HEK293 (cell line): ENCODE data around the gene C1orf167.

ENCODE experiments used
- GLI2 ChIP-seq: fragments of 450-650 bp; formaldehyde crosslinking; IDR thresholded peaks from 2 replicates; pipeline ENCODE4; 2017; ENCODE audit warnings: missing biosample characterization, missing genetic modification characterization, low read depth, borderline replicate concordance
- KLF1 ChIP-seq: fragments of 450-650 bp; formaldehyde crosslinking; IDR thresholded peaks from 2 replicates; pipeline ENCODE4 v1.5.1; 2016; ENCODE audit warnings: missing biosample characterization, missing genetic modification characterization
- KLF10 ChIP-seq: fragments of 450-650 bp; IDR thresholded peaks from 2 replicates; pipeline ENCODE4 v1.5.1; 2018; ENCODE audit warnings: missing biosample characterization, mild to moderate bottlenecking, missing genetic modification characterization
- PRDM10 ChIP-seq: fragments of 450-650 bp; formaldehyde crosslinking; IDR thresholded peaks from 2 replicates; pipeline ENCODE4 v1.5.1; 2016; ENCODE audit warnings: missing biosample characterization, missing genetic modification characterization
- PRDM2 ChIP-seq: fragments of 450-650 bp; formaldehyde crosslinking; IDR thresholded peaks from 2 replicates; pipeline ENCODE4 v1.5.1; 2016; ENCODE audit warnings: missing biosample characterization, missing genetic modification characterization, borderline replicate concordance
- PRDM6 ChIP-seq: fragments of 450-650 bp; formaldehyde crosslinking; IDR thresholded peaks from 2 replicates; pipeline ENCODE4 v1.5.1; 2017; ENCODE audit warnings: missing biosample characterization, missing genetic modification characterization
- REST ChIP-seq: fragments of 450-650 bp; formaldehyde crosslinking; IDR thresholded peaks from 2 replicates; pipeline ENCODE4 v1.5.1; 2016; ENCODE audit warnings: missing biosample characterization, missing genetic modification characterization
- SP7 ChIP-seq: fragments of 450-650 bp; formaldehyde crosslinking; IDR thresholded peaks from 2 replicates; pipeline ENCODE4 v1.5.1; 2016; ENCODE audit warnings: missing biosample characterization, missing genetic modification characterization
- ZBTB20 ChIP-seq: fragments of 450-650 bp; formaldehyde crosslinking; IDR thresholded peaks from 2 replicates; pipeline ENCODE4 v1.5.1; 2016; ENCODE audit warnings: missing biosample characterization, missing genetic modification characterization
- ZBTB26 ChIP-seq: fragments of 450-650 bp; formaldehyde crosslinking; optimal IDR thresholded peaks from 2 replicates; pipeline ENCODE3; 2016; ENCODE audit warnings: missing biosample characterization, mild to moderate bottlenecking, missing genetic modification characterization
- ZFP3 ChIP-seq: fragments of 450-650 bp; formaldehyde crosslinking; IDR thresholded peaks from 2 replicates; pipeline ENCODE4 v1.5.1; 2016; ENCODE audit warnings: low read depth, missing biosample characterization, missing genetic modification characterization
- ZNF112 ChIP-seq: fragments of 450-650 bp; formaldehyde crosslinking; IDR thresholded peaks from 2 replicates; pipeline ENCODE4 v1.5.0; 2017; ENCODE audit warnings: missing biosample characterization, missing genetic modification characterization
- ZNF398 ChIP-seq: fragments of 450-650 bp; formaldehyde crosslinking; IDR thresholded peaks from 2 replicates; pipeline ENCODE4 v1.5.1; 2017; ENCODE audit warnings: missing biosample characterization, missing genetic modification characterization
- ZNF426 ChIP-seq: fragments of 450-650 bp; formaldehyde crosslinking; IDR thresholded peaks from 2 replicates; pipeline ENCODE4 v1.5.1; 2017; ENCODE audit warnings: missing biosample characterization, missing genetic modification characterization, mild to moderate bottlenecking, inconsistent platforms, moderate library complexity
- ZNF692 ChIP-seq: fragments of 450-650 bp; formaldehyde crosslinking; IDR thresholded peaks from 2 replicates; pipeline ENCODE4 v1.5.1; 2016; ENCODE audit warnings: missing biosample characterization, missing genetic modification characterization
- ZNF843 ChIP-seq: fragments of 450-650 bp; formaldehyde crosslinking; IDR thresholded peaks from 2 replicates; pipeline ENCODE4 v1.5.1; 2016; ENCODE audit warnings: missing biosample characterization, missing genetic modification characterization
- ZXDB ChIP-seq: fragments of 450-650 bp; formaldehyde crosslinking; IDR thresholded peaks from 2 replicates; pipeline ENCODE4 v1.5.1; 2016; ENCODE audit warnings: missing biosample characterization, missing genetic modification characterization

C1orf167 gene

GRCh38 chr1:11768821-11769220 is 6.8 kb downstream of the C1orf167 start (continued):
- no peak for TF ChIP-seq ZNF426
- TF ChIP-seq PRDM2 (tag by site-specific recombination): no peak
- TF ChIP-seq ZNF112 (tag by site-specific recombination): no peak
- TF ChIP-seq KLF10 (tag by site-specific recombination): no peak
- no peak for TF ChIP-seq GLI2 (tag by site-specific recombination)
- TF ChIP-seq ZXDB: no peak
- no peak for TF ChIP-seq ZFP3
- 0 out of 2 replicates have a peak, but pooled peaks have one; percentile 12 for TF ChIP-seq PRDM10 (tag by site-specific recombination)
- TF ChIP-seq ZNF692 (tag by site-specific recombination): peak; percentile 71
- peak; percentile 36; the same call in 1 of the 2 replicates for TF ChIP-seq KLF1
- no peak for TF ChIP-seq PRDM6 (tag by site-specific recombination)
- no peak for TF ChIP-seq ZBTB26 (tag by site-specific recombination)
- TF ChIP-seq ZNF843 (tag by site-specific recombination): no peak
- no peak for TF ChIP-seq SP7 (tag by site-specific recombination)
- no peak for TF ChIP-seq ZNF398 (tag by site-specific recombination)
- no peak for TF ChIP-seq REST
- no peak for TF ChIP-seq ZBTB20 (tag by site-specific recombination)
